K562 (cell line): ENCODE measurements around the gene SOST. TPM values are rescaled to one million over a fixed set of nuclear protein-coding genes. Genes with fewer than 3 reads are reported as not detected.

ENCODE experiments used
- ATAC-seq: fragments of 200-7000 bp; cut with Tn5 transposase; 3 replicates; pipeline ENCODE4 v1.9.1; 2020; ENCODE audit warnings: moderate library complexity
- BruUV-seq: library from RNA; stranded (reverse); fragments of 400-500 nt; replicated peaks from 2 replicates; lab custom pipeline; 2021; lab: Mats Ljungman, UMichigan
- CTCF ChIA-PET: fragments of 300-600 bp; formaldehyde crosslinking; extraction: SDS; loops from one replicate; lab custom pipeline; 2021; ENCODE audit warnings: low intra/inter-chr PET ratio; lab: Yijun Ruan, JAX
- POLR2A ChIA-PET: fragments of 300-600, 350-650 bp; sonication (Branson Sonifier 250); formaldehyde crosslinking; extraction: SDS; loops from one replicate; lab custom pipeline; 2021; ENCODE audit warnings: antibody characterized with exemption, inconsistent platforms; lab: Yijun Ruan, JAX
- DNase-seq, 4 experiments: peaks; one replicate each; pipeline versions ENCODE4 v3.0.0 to v3.0.0-alpha.2; 2011 to 2018; ENCODE audit warnings: low spot score in 3 of 4, mixed read lengths in 3 of 4; ENCODE audit errors: extremely low read depth in 1 of 4
- FAIRE-seq: peaks from 2 replicates; lab custom pipeline; 2011; peaks lifted over from hg19 to GRCh38; lab: Jason Lieb, UNC
- H2AFZ ChIP-seq: 2 replicates; pipeline ENCODE4 v1.6.0; 2011; ENCODE audit warnings: low read depth, low read length, control low read depth, inconsistent platforms
- H3K27ac ChIP-seq: fragments of 200-600 bp; 3 replicates; pipeline ENCODE4 v1.8.0; 2011; ENCODE audit warnings: low read depth, mild to moderate bottlenecking, control low read depth, inconsistent platforms, low read length, moderate library complexity, mixed read lengths; ENCODE audit errors: extremely low read depth
- H3K27me3 ChIP-seq, 2 experiments: fragments of 300-600 bp in 1 of 2; 2 replicates in 1 of 2; 3 replicates in 1 of 2; pipeline versions ENCODE4 v1.6.0 to v1.8.0; 2011; ENCODE audit warnings: inconsistent platforms in 2 of 2, low read length in 2 of 2, mild to moderate bottlenecking in 1 of 2, mixed read lengths in 1 of 2, moderate library complexity in 1 of 2; ENCODE audit not compliant: control insufficient read depth in 2 of 2, insufficient read depth in 2 of 2
- H3K36me3 ChIP-seq: fragments of 300-600 bp; 3 replicates; pipeline ENCODE4 v1.8.0; 2011; ENCODE audit warnings: mild to moderate bottlenecking, low read length, inconsistent platforms; ENCODE audit not compliant: control insufficient read depth, insufficient read depth
- H3K4me1 ChIP-seq, 2 experiments: fragments of 200-600 bp in 1 of 2; replicated peaks in 1 of 2; 2 replicates in 1 of 2; 3 replicates in 1 of 2; pipeline versions ENCODE4 v1.5.1 to v1.8.0; 2011; ENCODE audit warnings: inconsistent platforms in 2 of 2, low read length in 2 of 2, mild to moderate bottlenecking in 1 of 2, mixed read lengths in 1 of 2, moderate library complexity in 1 of 2; ENCODE audit not compliant: control insufficient read depth in 2 of 2, insufficient read depth in 2 of 2
- H3K4me2 ChIP-seq: 2 replicates; pipeline ENCODE4 v1.6.1; 2011; ENCODE audit warnings: low read length, control low read depth, inconsistent platforms, mixed read lengths; ENCODE audit not compliant: insufficient read depth
- H3K4me3 ChIP-seq: fragments of 200-600 bp; sonication (generic), shearing (Covaris generic); 2 replicates; pipeline ENCODE4 v1.5.1; 2016; ENCODE audit warnings: control low read depth, inconsistent platforms
- H3K79me2 ChIP-seq: fragments of 200-600 bp; 3 replicates; pipeline ENCODE4 v1.8.0; 2011; ENCODE audit warnings: low read length, inconsistent platforms; ENCODE audit not compliant: control insufficient read depth, insufficient read depth
- H3K9ac ChIP-seq, 2 experiments: 2 replicates each; pipeline versions ENCODE4 v1.6.0 to v1.6.1; 2011; ENCODE audit warnings: low read depth in 2 of 2, low read length in 2 of 2, control low read depth in 1 of 2, inconsistent platforms in 1 of 2, mild to moderate bottlenecking in 1 of 2, mixed read lengths in 1 of 2; ENCODE audit not compliant: insufficient read depth in 1 of 2
- H3K9me1 ChIP-seq: one replicate; pipeline ENCODE4 v1.6.0; 2011; ENCODE audit warnings: inconsistent platforms, mild to moderate bottlenecking, low read length, moderate library complexity; ENCODE audit not compliant: control insufficient read depth, insufficient read depth
- H3K9me3 ChIP-seq: replicated peaks from 2 replicates; pipeline ENCODE4 v1.5.1; 2011; ENCODE audit warnings: low read depth, low read length, inconsistent platforms; ENCODE audit not compliant: control insufficient read depth, insufficient read depth
- H4K20me1 ChIP-seq: replicated peaks from 2 replicates; pipeline ENCODE4 v1.6.1; 2011; ENCODE audit warnings: low read length, inconsistent platforms, mixed read lengths; ENCODE audit not compliant: control insufficient read depth, insufficient read depth
- NFIX ChIP-seq: fragments of 250-450 bp; sonication (Bioruptor Pico); IDR thresholded peaks from 2 replicates; pipeline ENCODE4 v1.4.0; 2020; ENCODE audit warnings: low read depth, mild to moderate bottlenecking, moderate library complexity
- SP1 ChIP-seq: sonication (generic); formaldehyde crosslinking; IDR thresholded peaks from 2 replicates; pipeline ENCODE4 v1.8.1; 2022; ENCODE audit warnings: mild to moderate bottlenecking, missing genetic modification reagents
- ZBTB1 ChIP-seq: sonication (generic); formaldehyde crosslinking; IDR thresholded peaks from 2 replicates; pipeline ENCODE4 v1.8.1; 2023; ENCODE audit warnings: missing genetic modification reagents, low read depth, mild to moderate bottlenecking, borderline replicate concordance
- ZC3H11A ChIP-seq: IDR thresholded peaks from 2 replicates; pipeline ENCODE4 v1.6.1; 2012; ENCODE audit warnings: low read depth, low read length, improper control_type of control experiment
- WGBS: fragments of 100-300 bp; shearing (Covaris generic); methylation state at CpG from one replicate; pipeline ENCODE4 v1.1.6; 2016; ENCODE audit warnings: low coverage, mixed read lengths; ENCODE audit not compliant: insufficient coverage; ENCODE audit errors: missing lambda C conversion rate; 5-methylcytosine and 5-hydroxymethylcytosine counted together
- in situ Hi-C: fragments of 300-500 bp; cut with MboI; formaldehyde crosslinking; loops from 4 replicates; pipeline ENCODE4 v1.15.0; 2018; ENCODE audit warnings: inconsistent platforms, mixed read lengths
- intact Hi-C: fragments of 100-400 bp; cut with micrococcal nuclease; formaldehyde crosslinking; loops from 2 replicates; pipeline ENCODE4 v1.14.2; 2022
- polyA plus RNA-seq, 8 experiments: library from polyadenylated mRNA; depleted of rRNA in 4 of 8; stranded (reverse) in 5 of 8; unstranded in 3 of 8; fragments of >200 nt; fragmentation: Nextera tagmentation in 2 of 8; fragmentation: Illumina TruSeq in 1 of 8; extraction: Ambion mirVana in 2 of 8; extraction: Trizol in 1 of 8; gene quantifications; 2 replicates each; pipeline versions ENCODE4 v1.2.1 to v1.2.3, GENCODE V29; 2011 to 2014; ENCODE audit warnings: inconsistent platforms in 1 of 8, missing spikeins in 1 of 8
- total RNA-seq, 7 experiments: library from RNA; depleted of rRNA in 6 of 7; stranded (reverse); fragments of >200 nt in 6 of 7; fragmentation: Illumina TruSeq in 2 of 7; extraction: Trizol in 2 of 7; gene quantifications; 2 replicates each; pipeline versions ENCODE4 v1.2.1 to v1.2.3, GENCODE V29; 2011 to 2021; ENCODE audit warnings: low replicate concordance in 1 of 7
- TF ChIP-seq, protein P1 (sequence below): fragments of 450-650 bp; formaldehyde crosslinking; IDR thresholded peaks from 2 replicates; pipeline ENCODE4 v1.4.0; 2022; ENCODE audit warnings: mild to moderate bottlenecking, moderate library complexity
- TF ChIP-seq, protein P2 (sequence below): sonication (generic); formaldehyde crosslinking; IDR thresholded peaks from 2 replicates; pipeline ENCODE4 v1.4.0; 2020; ENCODE audit warnings: mild to moderate bottlenecking, missing genetic modification reagents
- TF ChIP-seq, protein P3 (sequence below): fragments of 450-650 bp; formaldehyde crosslinking; IDR thresholded peaks from 2 replicates; pipeline ENCODE4 v1.4.0; 2020; ENCODE audit warnings: mild to moderate bottlenecking, moderate library complexity

SOST gene
- total and polyA plus RNA-seq, 9 of the 15 experiments (the other 6 are each of a cell fraction or from before 2014, with no cell fraction given) = not detected

DNA sequence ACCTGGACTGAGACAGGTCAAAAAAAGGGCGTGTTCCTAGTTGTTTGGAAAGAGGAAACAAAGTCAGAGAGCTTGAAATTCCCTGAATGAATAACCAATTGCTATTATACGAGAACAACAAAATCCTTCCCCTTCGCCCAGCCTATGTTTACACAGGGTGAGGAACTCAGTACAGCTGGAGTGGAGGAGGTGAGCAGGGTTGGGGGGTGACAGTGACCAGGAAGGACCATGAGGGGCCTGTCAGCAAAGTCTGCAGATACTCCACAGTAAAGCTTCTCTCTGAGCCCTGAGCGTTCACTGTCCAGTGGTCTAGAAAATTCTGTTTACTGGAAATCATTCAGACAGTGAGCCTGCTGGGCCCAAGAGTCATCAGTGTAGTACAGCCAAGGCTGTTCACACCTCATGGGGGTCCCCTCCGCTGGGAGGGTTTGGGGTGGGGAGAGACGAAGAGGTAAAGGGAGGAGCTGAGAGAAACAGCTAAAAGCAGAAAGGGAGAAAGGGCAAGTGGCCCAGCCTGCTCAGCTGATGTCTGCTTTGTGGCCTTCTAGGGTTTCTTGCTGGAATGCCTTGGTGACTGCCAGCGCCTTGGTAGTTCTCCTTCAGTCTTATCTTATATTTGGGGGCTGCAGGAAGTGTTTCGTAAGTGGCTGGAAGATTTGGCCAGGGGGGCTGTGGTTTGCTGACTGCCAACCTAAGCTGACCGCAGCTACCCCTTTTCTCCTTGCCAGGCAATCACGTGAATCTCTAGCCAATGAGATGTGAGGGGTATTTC lies 14.5 kb upstream of the SOST start:
- DNase-seq (peak in 1 of 4 experiments; percentile 3), FAIRE-seq (no peak)
- in situ Hi-C loops = no loop called here

More for the DNA sequence above, 14.5 kb upstream of the SOST start:
- H3K27ac ChIP-seq = no peak overlapping the region
- TF ChIP-seq, protein P1, sequence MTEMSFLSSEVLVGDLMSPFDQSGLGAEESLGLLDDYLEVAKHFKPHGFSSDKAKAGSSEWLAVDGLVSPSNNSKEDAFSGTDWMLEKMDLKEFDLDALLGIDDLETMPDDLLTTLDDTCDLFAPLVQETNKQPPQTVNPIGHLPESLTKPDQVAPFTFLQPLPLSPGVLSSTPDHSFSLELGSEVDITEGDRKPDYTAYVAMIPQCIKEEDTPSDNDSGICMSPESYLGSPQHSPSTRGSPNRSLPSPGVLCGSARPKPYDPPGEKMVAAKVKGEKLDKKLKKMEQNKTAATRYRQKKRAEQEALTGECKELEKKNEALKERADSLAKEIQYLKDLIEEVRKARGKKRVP (CRISPR knock-in tag) = no peak
- TF ChIP-seq ZC3H11A = no peak
- TF ChIP-seq, protein P2, sequence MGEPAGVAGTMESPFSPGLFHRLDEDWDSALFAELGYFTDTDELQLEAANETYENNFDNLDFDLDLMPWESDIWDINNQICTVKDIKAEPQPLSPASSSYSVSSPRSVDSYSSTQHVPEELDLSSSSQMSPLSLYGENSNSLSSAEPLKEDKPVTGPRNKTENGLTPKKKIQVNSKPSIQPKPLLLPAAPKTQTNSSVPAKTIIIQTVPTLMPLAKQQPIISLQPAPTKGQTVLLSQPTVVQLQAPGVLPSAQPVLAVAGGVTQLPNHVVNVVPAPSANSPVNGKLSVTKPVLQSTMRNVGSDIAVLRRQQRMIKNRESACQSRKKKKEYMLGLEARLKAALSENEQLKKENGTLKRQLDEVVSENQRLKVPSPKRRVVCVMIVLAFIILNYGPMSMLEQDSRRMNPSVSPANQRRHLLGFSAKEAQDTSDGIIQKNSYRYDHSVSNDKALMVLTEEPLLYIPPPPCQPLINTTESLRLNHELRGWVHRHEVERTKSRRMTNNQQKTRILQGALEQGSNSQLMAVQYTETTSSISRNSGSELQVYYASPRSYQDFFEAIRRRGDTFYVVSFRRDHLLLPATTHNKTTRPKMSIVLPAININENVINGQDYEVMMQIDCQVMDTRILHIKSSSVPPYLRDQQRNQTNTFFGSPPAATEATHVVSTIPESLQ = no peak
- no peak for TF ChIP-seq NFIX (CRISPR knock-in tag)
- TF ChIP-seq ZBTB1 = no peak
- TF ChIP-seq, protein P3, sequence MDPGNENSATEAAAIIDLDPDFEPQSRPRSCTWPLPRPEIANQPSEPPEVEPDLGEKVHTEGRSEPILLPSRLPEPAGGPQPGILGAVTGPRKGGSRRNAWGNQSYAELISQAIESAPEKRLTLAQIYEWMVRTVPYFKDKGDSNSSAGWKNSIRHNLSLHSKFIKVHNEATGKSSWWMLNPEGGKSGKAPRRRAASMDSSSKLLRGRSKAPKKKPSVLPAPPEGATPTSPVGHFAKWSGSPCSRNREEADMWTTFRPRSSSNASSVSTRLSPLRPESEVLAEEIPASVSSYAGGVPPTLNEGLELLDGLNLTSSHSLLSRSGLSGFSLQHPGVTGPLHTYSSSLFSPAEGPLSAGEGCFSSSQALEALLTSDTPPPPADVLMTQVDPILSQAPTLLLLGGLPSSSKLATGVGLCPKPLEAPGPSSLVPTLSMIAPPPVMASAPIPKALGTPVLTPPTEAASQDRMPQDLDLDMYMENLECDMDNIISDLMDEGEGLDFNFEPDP (CRISPR knock-in tag) = no peak
- TF ChIP-seq SP1 (CRISPR knock-in tag) = no peak
- intact Hi-C loops = no loop called here
- H3K9me1 ChIP-seq = peaks cover 3% of the 10 kb centered on the region
- peaks cover 0 to 8% of the 10 kb centered on the region in 2 experiments; a peak in 3 of 5 replicates for H3K4me1 ChIP-seq
- no peak overlapping the region for H3K4me2 ChIP-seq
- H3K9me3 ChIP-seq = no peaks in the 10 kb centered on the region
- no peaks in the 10 kb centered on the region for H3K79me2 ChIP-seq
- H3K9ac ChIP-seq = no peak overlapping the region
- ChIA-PET CTCF (no interaction called here), POLR2A (interaction anchor here (0.6 to 1.1 kb wide), 2 partner anchors 45 to 1734 kb away, joined by 4 read pairs; no protein-coding TSS in a partner anchor)
- H3K27me3 ChIP-seq = no peaks in the 10 kb centered on the region
- H3K36me3 ChIP-seq = peaks cover 37% of the 10 kb centered on the region; the same call in 2 of the 3 replicates
- H4K20me1 ChIP-seq = no peaks in the 10 kb centered on the region; the same call in 1 of the 2 replicates
- no peak overlapping the region for H2AFZ ChIP-seq
- ATAC-seq = no peak
- WGBS = 74% methylated on average over 7 of the region's 10 CpGs
- H3K4me3 ChIP-seq = no peak overlapping the region
- no TSS peak for BruUV-seq
